Measurements from ENCODE around the gene KLHL1. TPM values are rescaled to one million over a fixed set of nuclear protein-coding genes. Genes with fewer than 3 reads are reported as not detected.

Gene KLHL1
- total RNA-seq, 1 experiment from 2014 or later: not detected

GRCh38 chr13:69956349-69956748 lies 151.9 kb downstream of the KLHL1 start:
- BruUV-seq (replicated peaks): no TSS peak
- POLR2A ChIA-PET: no interaction called here

GRCh38 chr13:69955271-69955670 lies 153.0 kb downstream of the KLHL1 start:
- Histone ChIP-seq H3K9me3 (ENCODE audit: control insufficient read depth, insufficient read depth, low read depth, low read length) (no peaks in the 10 kb centered on the region), H3K4me3 (ENCODE audit: low read depth in 2 of 2, low read length in 2 of 2) (no peak overlapping the region), H3K4me1 (ENCODE audit: control insufficient read depth, insufficient read depth, low read length) (no peaks in the 10 kb centered on the region), H3K27me3 (ENCODE audit: control insufficient read depth, insufficient read depth, low read length) (no peaks in the 10 kb centered on the region), H3K27ac (ENCODE audit: low read length) (no peak overlapping the region), H3K36me3 (ENCODE audit: control insufficient read depth, insufficient read depth, low read length) (no peaks in the 10 kb centered on the region)
- ChIA-PET CTCF (no interaction called here), POLR2A (no interaction called here)
- ATAC-seq (no peak), DNase-seq (ENCODE audit: low read depth, low spot score) (no peak)
- intact Hi-C loops (cut with micrococcal nuclease; ENCODE audit: unreplicated experiment): no loop called here
- TF ChIP-seq SIN3A (IDR thresholded peaks at IDR 0.05; ENCODE audit: borderline replicate concordance, insufficient read depth, low read depth, low read length) (no peak), CTCF (IDR thresholded peaks at IDR 0.05) (no peak), POLR2AphosphoS5 (IDR thresholded peaks at IDR 0.05; ENCODE audit: low read depth, low read length) (no peak), TCF7L2 (IDR thresholded peaks at IDR 0.05; ENCODE audit: low read depth, low read length) (no peak), REST (IDR thresholded peaks at IDR 0.05; ENCODE audit: insufficient read depth in 1 of 2, low read depth in 2 of 2, low read length in 1 of 2) (no peak)
- no TSS peak for BruUV-seq (replicated peaks)
- in situ Hi-C loops (cut with HindIII; ENCODE audit: low pct_unique_long_range_greater_than_20kb, low sequenced_read_pairs): no loop called here

More at GRCh38 chr13:69956349-69956748, 151.9 kb downstream of the KLHL1 start:
- Histone ChIP-seq H3K27me3 (ENCODE audit: control insufficient read depth, insufficient read depth, low read length) (no peaks in the 10 kb centered on the region), H3K4me3 (ENCODE audit: low read depth in 2 of 2, low read length in 2 of 2) (no peak overlapping the region), H3K4me1 (ENCODE audit: control insufficient read depth, insufficient read depth, low read length) (no peaks in the 10 kb centered on the region), H3K36me3 (ENCODE audit: control insufficient read depth, insufficient read depth, low read length) (no peaks in the 10 kb centered on the region), H3K9me3 (ENCODE audit: control insufficient read depth, insufficient read depth, low read depth, low read length) (no peaks in the 10 kb centered on the region), H3K27ac (ENCODE audit: low read length) (no peak overlapping the region)
- CTCF ChIA-PET: no interaction called here
- intact Hi-C loops (cut with micrococcal nuclease; ENCODE audit: unreplicated experiment) (no loop called here), in situ Hi-C loops (cut with HindIII; ENCODE audit: low pct_unique_long_range_greater_than_20kb, low sequenced_read_pairs) (no loop called here)
- ATAC-seq: no peak
- TF ChIP-seq REST (IDR thresholded peaks at IDR 0.05; ENCODE audit: insufficient read depth in 1 of 2, low read depth in 2 of 2, low read length in 1 of 2) (no peak), SIN3A (IDR thresholded peaks at IDR 0.05; ENCODE audit: borderline replicate concordance, insufficient read depth, low read depth, low read length) (no peak), POLR2AphosphoS5 (IDR thresholded peaks at IDR 0.05; ENCODE audit: low read depth, low read length) (no peak), TCF7L2 (IDR thresholded peaks at IDR 0.05; ENCODE audit: low read depth, low read length) (no peak), CTCF (IDR thresholded peaks at IDR 0.05) (no peak)
- DNase-seq (ENCODE audit: low read depth, low spot score): no peak

All from Panc1 (cell line).